ENCODE measurements around the gene USB1. TPM values are rescaled to one million over a fixed set of nuclear protein-coding genes. Genes with fewer than 3 reads are reported as not detected.

USB1 gene
- total RNA-seq, 1 experiment from 2014 or later = 16.8 TPM

DNA sequence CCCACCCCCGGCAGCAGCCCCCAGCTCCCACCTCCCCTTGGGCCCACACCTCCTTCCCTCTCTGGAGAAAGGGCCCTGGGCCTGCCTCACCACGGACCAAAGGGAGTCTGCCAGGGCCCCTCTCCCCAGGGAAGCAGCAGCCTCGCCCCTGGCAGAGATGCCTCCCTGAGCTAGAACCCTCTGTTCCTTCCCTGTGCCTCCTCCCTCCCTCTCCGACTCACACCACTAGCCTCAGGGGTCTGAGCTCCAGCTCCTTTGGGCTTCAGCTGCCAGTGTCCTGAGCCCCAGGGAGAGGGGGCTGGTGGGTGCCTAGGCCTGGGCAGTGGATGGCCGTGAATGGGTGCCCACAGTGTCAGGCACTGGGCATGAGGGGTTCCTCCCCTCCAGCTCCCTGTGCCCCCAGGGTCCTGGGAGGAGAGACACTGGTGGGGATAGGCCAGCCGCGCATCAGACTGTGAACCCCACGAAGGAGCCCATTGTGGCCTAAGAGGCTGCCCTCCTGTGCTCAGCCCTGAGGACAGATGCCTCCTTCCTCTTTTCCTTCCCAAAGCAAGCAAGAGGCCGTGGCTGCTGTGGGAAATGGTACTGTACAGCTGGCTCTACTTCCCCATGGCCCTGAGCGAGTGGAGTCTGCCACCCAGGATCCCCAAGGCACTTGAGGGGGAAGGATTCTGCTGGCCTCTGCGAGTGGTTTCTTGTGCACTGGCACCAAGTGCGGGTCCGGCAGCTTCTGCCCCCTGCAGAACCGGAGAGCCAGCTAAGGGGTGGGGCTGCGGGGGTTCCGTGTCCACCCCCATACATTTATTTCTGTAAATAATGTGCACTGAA lies 45.1 kb downstream of the USB1 start:
- DNase-seq (ENCODE audit: low read depth) = no peak

DNA sequence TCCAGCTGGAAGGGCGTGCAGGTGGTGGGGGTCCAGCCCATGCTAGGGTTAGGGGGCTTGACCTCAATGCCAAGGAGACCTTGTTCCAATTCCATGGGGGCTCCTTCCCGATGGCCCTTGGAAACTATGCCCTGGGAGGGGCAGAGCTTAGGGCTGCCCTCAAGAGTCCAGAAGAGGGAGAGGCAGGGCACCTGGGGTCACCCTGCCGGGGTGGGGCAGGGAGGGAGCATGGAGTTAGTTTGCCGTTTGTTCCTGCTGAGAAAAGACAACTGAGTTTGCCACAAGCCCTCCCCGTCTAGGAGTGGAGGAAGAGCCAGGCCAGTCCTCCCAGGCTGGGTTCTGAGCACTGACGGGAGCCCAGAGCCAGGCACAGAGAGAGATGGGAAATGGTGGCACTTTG lies 45.7 kb downstream of the USB1 start:
- no peak for DNase-seq (ENCODE audit: low read depth)

- DNase-seq (ENCODE audit: low read depth) = no peak
Measured at GRCh38 chr16:58047557-58048348, 46.5 kb downstream of the USB1 start.

DNA sequence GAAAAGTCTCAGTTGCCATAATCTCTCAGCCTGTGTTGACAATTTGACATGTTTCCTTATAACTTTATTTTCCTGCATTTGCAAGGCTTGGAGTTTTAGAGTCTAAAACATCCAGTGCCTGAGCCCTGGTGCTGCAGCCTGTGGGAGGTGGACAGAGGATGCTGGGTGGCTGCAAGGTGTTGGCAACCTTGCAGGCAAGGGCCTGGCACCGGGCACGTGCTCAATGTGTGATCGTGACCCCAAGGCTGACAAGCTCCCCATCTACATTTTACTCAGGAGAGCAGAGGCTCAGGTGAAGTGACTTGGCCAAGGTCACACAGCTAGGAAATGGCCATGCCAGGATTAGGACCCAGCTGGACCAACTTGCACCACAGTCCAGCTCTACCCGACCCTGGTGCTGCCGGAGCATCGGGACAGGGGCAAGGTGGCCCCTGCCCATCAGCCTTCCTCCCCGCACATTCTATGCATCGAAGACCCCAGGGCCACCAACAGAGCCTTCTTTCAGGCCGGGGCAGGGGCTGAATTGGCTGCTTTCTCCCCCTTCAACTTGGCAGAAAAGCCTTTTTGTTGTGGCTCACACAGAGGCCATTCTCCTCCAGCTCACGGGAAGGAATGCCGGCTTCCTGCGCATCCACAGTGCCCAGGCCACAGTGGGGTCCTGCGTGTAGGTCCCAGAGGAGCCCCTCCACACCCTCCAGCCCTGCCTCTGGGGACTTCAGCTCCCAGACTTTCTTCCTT lies 47.5 kb downstream of the USB1 start:
- DNase-seq (ENCODE audit: low read depth) = no peak

GRCh38 chr16:58049232-58050185 lies 48.3 kb downstream of the USB1 start:
- DNase-seq (ENCODE audit: low read depth) = no peak

- DNase-seq (ENCODE audit: low read depth) = no peak
Measured at GRCh38 chr16:58051296-58051695, 50.1 kb downstream of the USB1 start.

DNA sequence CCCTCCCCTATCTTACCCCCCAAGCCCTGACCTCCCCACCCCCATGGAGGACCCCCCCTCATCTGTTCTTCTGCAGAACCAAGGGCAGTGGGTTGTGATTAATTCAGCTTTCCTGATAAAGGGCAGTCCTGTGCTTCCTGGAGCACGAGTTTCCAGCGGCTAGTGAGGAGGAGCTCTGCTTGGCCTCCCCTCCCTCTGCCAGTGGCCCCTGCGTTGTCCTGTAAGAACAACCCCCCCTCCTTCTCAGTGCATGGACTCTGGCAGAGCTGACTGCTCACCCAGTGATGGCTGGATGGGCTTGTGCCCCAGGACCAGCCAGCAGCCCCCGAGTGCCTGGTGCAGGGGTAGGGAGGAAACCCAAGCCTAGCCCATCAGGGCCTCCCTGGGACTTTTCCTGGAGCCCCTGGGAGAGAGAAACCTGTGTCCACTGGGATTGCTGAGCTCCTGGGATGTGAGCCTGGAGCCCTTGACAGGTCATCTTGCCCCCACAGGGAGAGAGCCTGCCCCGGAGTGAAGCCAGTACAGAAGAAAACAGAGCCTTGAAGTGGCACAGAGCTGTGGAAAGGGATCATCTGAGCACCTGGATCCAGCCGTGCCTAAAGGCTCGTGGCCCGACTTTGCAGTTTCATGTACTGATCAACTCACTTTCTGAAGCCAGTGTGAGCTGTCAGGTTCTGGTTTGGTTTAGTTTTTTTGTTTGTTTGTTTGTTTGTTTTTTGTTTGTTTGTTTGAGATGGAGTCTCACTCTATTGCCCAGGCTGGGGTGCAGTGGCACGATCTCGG lies 50.8 kb downstream of the USB1 start:
- no peak for DNase-seq (ENCODE audit: low read depth)

DNA sequence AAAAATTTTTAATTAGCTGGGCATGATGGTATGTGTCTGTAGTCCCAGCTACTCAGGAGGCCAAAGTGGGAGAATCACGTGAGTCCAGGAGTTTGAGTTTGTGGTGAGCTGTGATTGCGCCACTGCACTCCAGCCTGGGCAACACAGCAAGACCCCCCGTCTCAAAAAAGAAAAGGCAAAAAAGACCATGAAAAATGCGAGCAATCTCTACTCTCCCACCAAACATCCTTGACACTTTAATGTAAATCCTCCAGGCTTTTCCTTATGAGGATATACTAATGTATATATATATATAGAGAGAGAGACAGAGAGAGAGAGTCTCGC lies 52.4 kb downstream of the USB1 start:
- no peak for DNase-seq (ENCODE audit: low read depth)

DNA sequence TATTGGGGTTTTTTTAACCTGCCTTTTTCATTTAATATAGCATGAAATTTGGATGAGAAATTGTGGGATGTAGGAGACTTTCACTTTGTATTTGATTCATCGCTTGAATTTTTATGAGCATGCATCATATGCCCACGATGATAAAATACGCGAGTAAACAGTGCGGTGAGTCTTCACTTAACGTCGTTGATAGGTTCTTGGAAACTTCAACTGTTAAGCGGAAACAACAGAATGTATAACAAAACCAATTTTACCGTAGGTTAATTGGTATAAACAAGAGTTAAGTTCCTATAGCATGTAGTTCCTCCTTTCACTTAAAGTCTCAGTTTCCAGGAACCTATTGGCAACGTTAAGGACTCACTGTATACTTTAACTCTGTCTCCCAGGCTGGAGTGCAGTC lies 53.1 kb downstream of the USB1 start:
- no peak for DNase-seq (ENCODE audit: low read depth)

DNA sequence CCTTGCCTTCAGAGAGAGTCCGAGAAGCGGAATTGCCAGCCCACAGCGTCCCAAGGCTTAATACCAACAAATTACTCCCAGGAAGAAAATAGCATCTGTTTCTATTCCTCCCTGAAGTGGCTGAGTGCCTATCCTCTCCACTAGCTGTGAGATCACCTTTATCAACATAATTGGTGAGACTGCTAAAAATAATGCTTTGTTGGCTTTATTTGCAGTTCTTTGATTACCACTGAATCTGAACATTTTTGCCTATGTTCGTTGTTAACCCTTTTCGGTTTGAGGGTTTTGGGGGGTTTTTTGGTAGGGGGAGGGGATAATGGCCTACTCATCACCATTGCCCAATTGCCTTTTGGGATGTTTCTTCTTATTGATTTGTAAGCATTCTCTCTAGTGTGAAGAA lies 55.4 kb downstream of the USB1 start:
- DNase-seq (ENCODE audit: low read depth) = no peak

GRCh38 chr16:58057121-58057520 lies 55.9 kb downstream of the USB1 start:
- DNase-seq (ENCODE audit: low read depth) = no peak

DNA sequence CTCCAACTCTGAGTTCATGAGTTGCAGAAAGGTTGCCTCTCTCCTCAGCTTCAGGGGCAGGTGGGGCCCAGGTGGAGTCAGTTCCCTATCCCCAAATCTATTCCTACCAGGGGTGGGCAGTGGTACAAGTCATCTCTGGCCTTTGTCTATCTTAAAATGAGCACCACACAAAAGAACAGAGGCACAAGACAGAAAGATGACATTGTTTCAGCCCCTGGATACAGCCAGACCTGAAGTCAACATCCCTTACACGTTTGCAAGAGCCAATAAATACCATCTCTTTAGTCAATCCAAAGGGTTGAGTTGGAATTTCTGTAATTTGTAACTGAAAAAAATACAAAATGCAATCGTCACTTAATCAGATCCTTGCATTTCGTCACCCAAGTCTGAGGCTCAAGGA lies 56.6 kb downstream of the USB1 start:
- no peak for DNase-seq (ENCODE audit: low read depth)

DNA sequence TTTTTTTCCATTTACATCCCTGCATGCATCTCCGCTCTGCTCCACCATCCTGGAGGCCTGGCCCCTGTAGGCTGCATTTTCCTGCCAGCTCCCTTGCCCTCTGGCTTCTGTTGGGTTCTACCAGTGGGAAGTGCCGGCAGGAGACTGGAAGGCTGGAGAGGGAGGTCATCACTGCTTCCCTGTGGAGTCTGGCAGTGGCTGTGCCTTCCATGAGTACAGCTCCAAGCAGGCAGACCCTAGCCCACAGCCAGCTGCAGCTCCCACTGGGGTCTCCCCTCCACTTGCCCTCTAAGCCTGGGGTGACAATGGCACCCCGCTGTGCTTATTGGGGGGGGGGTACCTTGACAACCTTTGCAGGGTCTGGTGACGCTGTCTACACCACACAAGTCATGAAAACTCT lies 61.6 kb downstream of the USB1 start:
- no peak for DNase-seq (ENCODE audit: low read depth)

DNA sequence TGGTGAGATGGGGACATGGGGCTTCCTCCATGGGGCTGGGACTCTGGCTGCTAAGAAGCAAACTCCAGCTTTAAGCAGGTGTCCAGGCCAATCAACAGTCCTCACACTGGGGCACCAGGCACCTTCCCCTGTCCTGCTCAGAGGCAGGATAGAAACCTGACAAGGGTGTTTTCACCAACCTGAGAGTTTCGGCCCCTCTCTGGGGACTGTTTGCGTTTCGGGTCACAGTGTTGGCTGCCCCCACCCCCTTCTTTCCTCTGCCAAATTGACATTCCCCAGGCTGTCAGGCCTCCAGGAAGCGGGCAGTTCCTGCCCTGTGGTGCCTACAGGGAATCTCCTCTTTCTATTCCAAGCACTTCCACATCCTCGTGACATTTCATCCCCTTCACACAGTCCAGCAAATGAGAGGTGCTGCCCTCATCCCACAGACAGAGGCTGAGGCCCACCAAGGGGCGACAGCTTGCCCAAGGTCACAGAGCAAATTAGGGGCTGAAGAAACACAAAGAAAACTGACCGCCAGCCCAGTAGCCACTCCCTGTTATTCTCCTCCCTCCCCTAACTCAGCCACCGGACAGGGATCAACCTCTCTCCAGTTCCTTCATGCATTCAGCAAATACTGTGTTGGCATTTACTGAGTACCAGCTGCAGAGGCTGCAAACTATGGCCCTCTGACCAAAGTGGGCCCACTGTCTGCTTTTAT lies 62.3 kb downstream of the USB1 start:
- DNase-seq (ENCODE audit: low read depth) = no peak

DNA sequence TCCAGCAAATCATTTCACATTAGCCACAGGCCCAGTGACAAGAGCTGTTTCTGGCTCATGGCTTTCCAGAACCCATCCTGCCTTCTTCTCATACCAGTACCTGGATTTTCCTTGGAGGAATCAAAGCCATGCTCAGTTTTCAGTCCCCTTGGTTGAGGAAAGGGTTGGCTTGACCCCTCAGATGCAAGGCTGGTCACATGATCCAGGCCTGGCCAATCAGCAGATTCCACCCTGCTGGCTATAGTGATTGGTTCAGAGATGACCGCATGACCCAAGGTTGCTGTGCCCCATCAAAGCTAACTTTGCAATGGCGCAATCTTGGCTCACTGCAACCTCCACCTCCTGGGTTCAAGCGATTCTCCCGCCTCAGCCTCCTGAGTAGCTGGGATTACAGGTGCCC lies 69.4 kb downstream of the USB1 start:
- DNase-seq (ENCODE audit: low read depth) = no peak
